ENCODE results near the gene ADAR.
A peak's percentile ranks its signal among the peaks of the same experiment; 100 is the strongest.

DNA sequence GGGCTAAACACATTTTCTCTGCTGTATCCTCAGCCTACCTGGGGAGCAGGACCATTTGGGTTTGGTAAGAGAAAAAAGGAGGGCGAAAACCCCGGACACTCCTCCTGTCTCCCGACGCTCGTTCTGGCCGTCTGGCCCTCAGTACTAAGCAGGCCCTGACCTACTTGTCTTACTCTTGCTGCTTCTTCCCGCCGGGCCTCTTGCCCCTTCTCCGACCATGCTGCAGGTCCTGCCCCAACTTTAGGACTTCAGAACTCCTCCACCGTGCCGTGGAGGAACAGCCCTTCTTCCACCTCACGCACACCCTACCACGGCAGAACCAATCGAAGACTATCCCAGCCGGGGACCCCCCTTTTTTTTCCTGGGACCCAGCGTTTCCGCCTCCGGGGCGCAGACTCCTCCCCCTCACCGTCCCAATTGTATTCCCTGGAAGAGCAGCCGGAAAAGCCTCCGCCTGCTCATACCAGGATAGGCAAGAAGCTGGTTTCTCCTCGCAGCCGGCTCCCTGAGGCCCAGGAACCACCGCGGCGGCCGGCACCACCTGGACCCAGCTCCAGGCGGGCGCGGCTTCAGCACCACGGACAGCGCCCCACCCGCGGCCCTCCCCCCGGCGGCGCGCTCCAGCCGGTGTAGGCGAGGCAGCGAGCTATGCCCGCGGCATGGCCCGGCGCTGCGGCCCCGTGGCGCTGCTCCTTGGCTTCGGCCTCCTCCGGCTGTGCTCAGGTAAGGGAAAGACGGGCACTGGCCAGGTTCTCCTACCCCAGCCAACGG is 40.4 kb downstream of the ADAR start, which contains the start of gene CHRNB2:
- TF ChIP-seq POLR2A (IDR thresholded peaks at IDR 0.05): no peak
- TF ChIP-seq, protein P1, sequence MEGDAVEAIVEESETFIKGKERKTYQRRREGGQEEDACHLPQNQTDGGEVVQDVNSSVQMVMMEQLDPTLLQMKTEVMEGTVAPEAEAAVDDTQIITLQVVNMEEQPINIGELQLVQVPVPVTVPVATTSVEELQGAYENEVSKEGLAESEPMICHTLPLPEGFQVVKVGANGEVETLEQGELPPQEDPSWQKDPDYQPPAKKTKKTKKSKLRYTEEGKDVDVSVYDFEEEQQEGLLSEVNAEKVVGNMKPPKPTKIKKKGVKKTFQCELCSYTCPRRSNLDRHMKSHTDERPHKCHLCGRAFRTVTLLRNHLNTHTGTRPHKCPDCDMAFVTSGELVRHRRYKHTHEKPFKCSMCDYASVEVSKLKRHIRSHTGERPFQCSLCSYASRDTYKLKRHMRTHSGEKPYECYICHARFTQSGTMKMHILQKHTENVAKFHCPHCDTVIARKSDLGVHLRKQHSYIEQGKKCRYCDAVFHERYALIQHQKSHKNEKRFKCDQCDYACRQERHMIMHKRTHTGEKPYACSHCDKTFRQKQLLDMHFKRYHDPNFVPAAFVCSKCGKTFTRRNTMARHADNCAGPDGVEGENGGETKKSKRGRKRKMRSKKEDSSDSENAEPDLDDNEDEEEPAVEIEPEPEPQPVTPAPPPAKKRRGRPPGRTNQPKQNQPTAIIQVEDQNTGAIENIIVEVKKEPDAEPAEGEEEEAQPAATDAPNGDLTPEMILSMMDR (IDR thresholded peaks at IDR 0.05 in 8 of 11, conservative IDR thresholded peaks at IDR 0.05 in 3 of 11): peak in 1 of 11 experiments; percentile 16

Data from spleen (tissue), 7 donors.